Sciatic nerve (tissue), 2 donors: Measurements from ENCODE around the gene TBX4. TPM values are rescaled to one million over a fixed set of nuclear protein-coding genes. Genes with fewer than 3 reads are reported as not detected.
A peak's percentile ranks its signal among the peaks of the same experiment; 100 is the strongest.
"Not testable (repeated sequence)": the region's sequence is repeated elsewhere in the genome, so short reads cannot be mapped to it uniquely, and the experiment has no call there.

Experiments used
- ATAC-seq: fragments of 200-7000 bp; cut with Tn5 transposase; one replicate; pipeline ENCODE4 v1.9.1; 2020; ENCODE audit warnings: mild to moderate bottlenecking, moderate library complexity
- DNase-seq: peaks from one replicate; pipeline ENCODE4 v3.0.0-alpha.2; 2020; ENCODE audit warnings: low spot score
- intact Hi-C: fragments of 100-400 bp; cut with DNase I; formaldehyde crosslinking; loops from one replicate; pipeline ENCODE4 v1.14.2; 2022
- total RNA-seq: library from RNA; stranded (reverse); fragmentation: NEBNext Ultra II Directional; extraction: Animal tissue kit (Norgen Biotek cat#: 25700); gene quantifications from one replicate; pipeline ENCODE4 v1.2.1, GENCODE V29; 2021
- donor health status: DM: no; HTN: no; CAD: no.
- donor health status: DM: no; HTN: no; CAD: no.

TBX4 gene
- total RNA-seq, 1 donor from 2014 or later, result not detected

- ATAC-seq (no peak), DNase-seq (no peak)
- intact Hi-C loops, result no loop called here
Measured at GRCh38 chr17:61448042-61448441, 4.2 kb upstream of the TBX4 start.

- DNase-seq, intact Hi-C loops: not testable (repeated sequence)
Measured at GRCh38 chr17:61449140-61449539, 3.1 kb upstream of the TBX4 start.

DNA sequence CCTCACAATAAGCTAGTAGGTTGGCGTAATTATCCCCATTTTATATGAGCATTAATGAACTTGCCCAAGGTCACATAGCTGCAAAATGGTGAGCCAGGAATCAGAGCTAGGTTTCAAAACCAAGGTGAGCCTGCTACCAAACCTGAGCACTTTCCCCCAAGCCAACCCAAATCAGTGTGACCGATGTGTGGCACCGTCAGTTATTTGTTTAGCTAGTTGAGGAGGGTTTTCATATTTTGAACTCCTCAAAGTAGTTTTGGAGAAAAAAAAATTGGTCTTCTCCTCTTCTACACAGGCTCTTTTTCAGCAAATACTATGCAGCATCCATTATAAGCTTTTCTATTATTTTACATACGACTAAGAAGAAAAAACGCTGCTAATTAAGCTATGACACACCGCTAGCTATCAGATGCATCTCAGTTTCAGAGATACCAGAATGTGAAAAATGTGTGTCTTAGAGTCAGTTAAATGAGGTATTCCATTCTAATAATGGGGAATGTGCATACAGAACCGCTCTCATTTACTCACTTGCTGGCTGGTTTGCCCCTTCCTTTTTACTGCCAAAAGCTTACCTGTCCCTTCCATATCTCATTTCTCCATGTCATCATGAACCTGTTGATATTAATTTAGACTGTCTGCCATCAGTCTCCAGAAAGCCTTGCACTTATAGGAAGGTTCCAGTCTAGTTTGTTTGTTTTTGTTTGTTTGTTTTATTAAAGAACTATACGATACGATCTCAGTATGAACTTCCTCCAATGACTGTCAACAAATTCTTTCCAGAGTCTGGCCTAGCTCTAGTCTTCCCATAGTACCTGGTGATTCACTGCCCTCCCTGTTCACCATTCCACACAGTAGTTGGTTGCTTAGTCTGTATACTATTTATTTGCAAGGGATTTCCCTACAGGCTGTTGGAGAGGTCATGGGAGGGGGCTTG lies 2.2 kb upstream of the TBX4 start:
- intact Hi-C loops, result no loop called here
- DNase-seq (no peak), ATAC-seq (no peak)

More at GRCh38 chr17:61449140-61449539, 3.1 kb upstream of the TBX4 start:
- ATAC-seq, result not testable (repeated sequence)

DNA sequence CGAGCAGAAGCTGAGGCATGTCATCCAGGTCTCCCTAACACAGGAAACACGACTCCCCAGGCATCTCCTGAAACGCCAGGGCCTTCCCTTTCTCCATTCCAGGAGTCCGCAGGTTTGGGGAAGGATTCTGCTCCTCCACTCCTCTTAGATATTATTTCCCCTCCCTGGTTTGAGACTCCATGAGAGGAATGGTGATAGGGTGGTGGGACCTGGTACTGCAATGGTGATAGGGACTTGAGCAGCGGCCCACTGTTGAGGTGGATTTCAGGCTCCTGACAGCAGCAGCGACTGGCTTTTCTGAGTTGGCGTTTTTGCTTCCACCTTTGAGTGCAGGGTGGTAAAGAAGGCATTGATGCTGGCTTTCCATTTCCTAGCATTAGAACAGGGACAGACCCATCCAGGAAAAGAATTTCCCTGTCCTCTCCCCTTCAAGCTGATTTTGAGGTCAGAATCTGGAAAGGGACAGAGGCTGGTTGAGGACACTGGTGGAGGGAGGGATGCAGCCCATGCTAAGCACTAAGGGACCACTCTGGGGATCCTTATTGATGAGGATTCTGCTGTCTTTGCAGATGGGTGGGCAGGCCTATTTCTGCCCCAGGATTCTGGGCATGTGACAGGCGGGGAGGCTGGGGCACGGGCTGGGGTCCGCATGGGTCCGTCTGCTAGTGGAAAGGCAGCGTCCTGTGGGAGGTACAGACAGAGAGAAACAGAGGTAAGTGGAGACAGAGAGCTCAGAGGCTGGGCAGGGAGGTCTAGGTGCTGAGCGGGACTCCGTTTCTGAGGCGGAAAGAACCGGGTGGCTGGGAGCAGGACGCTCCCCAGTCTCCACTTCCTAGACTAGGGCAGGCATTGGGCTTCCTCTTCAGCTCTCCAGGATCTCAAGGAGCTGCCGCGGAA lies 1.3 kb upstream of the TBX4 start:
- intact Hi-C loops, result no loop called here
- ATAC-seq (no peak), DNase-seq (no peak)

DNA sequence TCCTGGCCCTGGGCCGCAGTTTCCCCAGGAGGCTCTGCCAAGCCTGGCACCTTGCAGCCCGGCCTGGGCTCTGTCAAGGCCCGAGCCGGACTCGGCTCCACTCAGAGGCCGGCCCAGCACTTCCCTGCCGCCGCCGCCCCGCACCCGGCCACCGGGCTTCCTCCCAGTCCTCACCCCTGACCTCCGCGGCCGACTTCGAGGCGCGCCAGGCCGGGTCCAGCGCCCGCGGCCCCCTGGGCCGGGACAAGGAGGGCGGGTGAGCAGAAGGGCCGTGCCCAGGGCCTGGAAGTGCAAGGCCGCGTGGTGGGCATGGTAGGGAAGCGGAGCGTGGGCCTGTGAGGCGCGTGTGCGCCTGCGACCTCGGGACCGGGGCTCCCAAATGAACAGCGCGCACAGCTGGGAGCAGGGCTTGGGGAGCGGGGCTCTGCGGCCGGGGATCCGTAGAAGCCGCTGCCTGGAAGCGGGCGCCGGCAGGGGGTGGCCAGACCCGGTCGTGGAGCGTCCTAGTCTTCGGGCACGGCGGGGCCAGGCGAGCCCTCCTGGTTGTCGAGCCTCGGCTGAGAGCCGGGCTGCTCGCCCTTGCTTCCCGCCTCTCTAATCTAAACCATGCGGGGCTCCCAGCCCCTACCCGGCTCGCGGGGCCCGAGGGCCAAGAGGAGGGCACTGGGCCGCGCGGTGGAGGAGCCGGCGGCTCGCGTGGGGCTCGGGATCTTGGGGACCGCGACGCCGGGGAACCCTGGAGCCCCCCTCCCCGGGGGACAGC lies 503 bp upstream of the TBX4 start:
- DNase-seq (no peak), ATAC-seq (peak; percentile 15)
- intact Hi-C loops, result no loop called here

DNA sequence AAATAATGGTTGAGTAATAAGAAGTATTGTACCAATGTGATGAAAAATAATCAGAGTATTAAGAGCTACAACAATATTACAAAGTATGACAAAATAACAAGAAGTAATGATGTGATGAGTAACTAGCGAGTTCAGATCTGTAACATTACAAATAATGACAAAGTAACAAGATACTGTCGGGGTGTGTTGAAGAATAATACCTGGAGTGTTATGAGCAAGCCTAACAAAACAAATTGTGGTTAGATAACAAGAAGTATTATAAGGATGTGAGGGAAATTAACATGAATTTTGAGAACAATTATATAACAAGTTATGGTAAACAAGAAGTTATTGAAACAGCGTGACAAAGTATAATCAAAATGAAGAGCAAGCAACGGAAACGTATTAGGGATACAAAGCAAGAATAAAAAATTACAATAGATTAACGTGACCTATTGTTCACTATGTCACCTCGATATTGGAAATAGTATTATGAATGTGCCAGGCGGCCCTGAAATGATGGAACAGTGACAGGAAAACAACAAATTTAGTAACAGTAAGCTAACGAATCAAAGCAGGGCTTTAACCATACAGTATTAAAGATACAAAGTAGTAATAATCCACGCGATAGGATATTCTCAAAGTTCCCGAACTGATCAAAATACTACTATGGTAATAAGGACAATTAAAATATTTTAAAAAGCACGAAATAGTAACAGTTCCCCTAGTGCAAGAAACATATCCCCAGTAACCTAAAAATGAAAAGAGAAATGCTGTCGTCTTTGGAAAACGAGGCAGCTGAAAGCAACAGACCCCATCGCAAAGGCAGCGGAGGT lies 1.6 kb downstream of the TBX4 start:
- intact Hi-C loops, result no loop called here
- DNase-seq (no peak), ATAC-seq (no peak)

- DNase-seq, result no peak
- no peak for ATAC-seq
- intact Hi-C loops, result no loop called here
Measured at GRCh38 chr17:61454381-61455323, 2.4 kb downstream of the TBX4 start.

- intact Hi-C loops, result no loop called here
- ATAC-seq (no peak), DNase-seq (no peak)
Measured at GRCh38 chr17:61455324-61456060, 3.3 kb downstream of the TBX4 start.

DNA sequence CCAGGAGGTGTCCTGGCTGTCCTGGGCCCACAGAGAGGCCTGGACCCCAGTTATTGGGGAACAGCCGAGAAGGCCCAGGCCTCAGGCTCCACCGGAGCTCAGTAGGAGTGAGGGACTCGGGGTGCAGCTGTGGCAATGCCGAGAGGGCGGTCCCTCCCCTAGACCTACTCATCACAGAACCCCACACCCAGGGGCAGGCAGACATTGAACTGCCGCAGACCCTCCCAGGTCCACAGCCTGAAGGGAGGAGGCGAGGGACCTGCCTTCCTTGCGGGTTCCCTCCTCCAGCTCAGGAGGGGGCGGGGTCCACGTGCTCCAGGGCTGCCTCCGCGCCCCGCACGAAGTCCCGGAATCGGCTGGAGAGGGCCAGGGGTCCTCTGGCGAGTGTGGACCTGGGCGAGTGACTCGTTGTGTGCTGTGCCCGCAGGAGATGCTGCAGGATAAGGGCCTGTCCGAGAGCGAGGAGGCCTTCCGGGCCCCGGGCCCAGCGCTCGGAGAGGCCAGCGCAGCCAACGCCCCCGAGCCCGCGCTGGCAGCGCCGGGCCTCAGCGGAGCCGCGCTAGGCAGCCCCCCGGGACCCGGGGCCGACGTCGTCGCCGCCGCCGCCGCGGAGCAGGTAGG lies 3.9 kb downstream of the TBX4 start:
- DNase-seq, result no peak
- intact Hi-C loops, result no loop called here
- no peak for ATAC-seq

DNA sequence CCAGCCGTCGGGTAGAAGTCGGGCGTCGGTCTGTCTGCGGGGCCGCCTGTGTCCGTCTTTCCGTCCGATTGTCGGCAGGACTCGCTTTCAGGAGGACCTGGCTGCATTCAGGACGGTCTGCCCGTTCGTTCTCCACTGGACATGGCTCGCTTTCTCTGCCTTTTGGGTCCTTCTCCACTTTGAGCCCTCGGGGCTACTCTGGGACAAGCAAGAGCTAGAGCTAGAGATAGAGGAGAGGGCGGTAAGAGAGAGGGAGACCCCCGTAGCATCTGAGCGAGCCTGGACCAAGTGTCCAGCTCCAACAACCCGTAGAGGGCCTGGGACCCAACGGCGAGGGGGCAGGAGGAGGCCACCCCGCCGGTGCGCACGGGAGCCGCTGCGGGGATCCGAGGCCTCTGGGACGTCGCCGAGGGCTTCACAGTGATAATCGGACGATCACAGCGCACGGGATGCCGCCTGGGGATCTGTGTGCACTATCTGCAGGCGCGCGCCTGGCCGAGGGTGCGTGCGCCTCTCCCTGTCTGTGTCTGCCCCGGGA lies 4.5 kb downstream of the TBX4 start:
- ATAC-seq, result no peak
- intact Hi-C loops, result no loop called here
- DNase-seq, result no peak

DNA sequence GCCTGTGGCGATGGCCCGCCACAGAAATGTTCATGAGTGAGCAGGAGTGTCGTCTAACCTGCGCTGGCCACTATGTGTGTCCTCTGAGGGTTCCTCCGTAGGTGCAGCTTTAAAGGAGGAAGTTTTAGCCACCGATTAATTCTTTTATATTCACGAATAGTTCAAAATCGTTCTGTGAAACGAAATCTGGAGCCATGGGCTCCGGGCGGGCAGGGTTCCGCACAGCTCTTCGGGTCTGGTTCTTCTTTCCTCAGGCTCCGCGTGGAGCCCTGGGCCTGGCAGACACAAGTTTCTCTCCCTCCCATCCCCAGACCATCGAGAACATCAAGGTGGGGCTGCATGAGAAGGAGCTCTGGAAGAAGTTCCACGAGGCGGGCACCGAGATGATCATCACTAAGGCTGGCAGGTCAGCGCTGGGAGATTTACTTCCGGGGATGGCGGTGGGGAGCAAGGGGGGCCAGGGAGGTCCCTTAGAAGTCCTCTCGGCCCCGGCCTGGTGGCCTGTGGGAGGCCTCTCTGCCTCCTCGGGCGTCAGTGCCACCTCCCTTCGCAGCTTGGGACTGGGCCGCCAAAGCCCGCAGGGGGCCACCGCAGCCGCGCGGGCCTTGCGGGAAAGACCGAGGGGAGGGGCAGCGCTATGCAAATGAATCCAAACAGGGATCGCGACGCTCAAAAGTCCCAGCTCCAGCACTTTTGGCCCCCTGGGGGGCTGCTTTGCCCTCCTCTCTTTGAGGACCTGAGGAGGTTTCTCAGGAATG lies 5.2 kb downstream of the TBX4 start:
- ATAC-seq, result no peak
- intact Hi-C loops, result no loop called here
- DNase-seq, result no peak

DNA sequence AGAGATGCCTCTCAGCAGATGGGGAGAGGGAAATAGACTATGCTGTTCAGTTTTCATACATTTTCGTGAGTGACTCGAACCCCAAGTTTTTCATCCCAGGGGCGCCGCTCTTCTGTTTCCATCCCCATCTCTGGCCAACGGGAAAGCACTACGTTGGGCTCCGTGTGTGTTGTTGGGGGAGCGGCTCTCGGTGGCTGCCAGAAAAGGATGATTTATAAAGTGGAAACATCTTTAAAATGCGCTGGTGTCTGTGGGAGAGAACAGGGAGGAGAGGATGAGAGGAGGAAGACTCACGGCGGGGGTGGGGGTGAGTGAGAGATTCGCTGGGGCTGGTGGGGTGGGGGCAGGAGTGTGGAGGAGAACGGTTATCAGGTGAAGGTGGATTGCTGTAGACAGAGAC lies 5.8 kb downstream of the TBX4 start:
- intact Hi-C loops, result no loop called here
- DNase-seq, result no peak
- ATAC-seq, result no peak

GRCh38 chr17:61458421-61459141 lies 6.4 kb downstream of the TBX4 start:
- intact Hi-C loops, result no loop called here
- ATAC-seq (no peak), DNase-seq (peak; percentile 10)

- ATAC-seq (no peak), DNase-seq (no peak)
- intact Hi-C loops, result no loop called here
Measured at GRCh38 chr17:61459142-61459809, 7.1 kb downstream of the TBX4 start.
